Measurements from ENCODE around the gene RBFA.

- TF ChIP-seq CTCF (IDR thresholded peaks at IDR 0.05): no peak
- TF ChIP-seq POLR2A (IDR thresholded peaks at IDR 0.05): no peak
Observed at GRCh38 chr18:80004600-80005342, 29.5 kb upstream of the RBFA start.

Measured in body of pancreas (tissue), 4 donors.